Gastrocnemius medialis (tissue), 4 donors: ENCODE data around the gene ITGA11. TPM values are rescaled to one million over a fixed set of nuclear protein-coding genes. Genes with fewer than 3 reads are reported as not detected.

Experiments
- ATAC-seq, 2 donors: fragments of 150-250 bp; one replicate each; pipeline ENCODE4 v1.9.1; 2016
- DNase-seq, 2 donors: peaks; one replicate each; pipeline ENCODE4 v3.0.0-alpha.2; 2019
- H3K27ac ChIP-seq, 4 donors: fragments of 200-600 bp; sonication (generic); 1 replicate in 1 of 4; 2 replicates in 3 of 4; pipeline ENCODE4 v1.5.1; 2016 to 2018; ENCODE audit warnings: mild to moderate bottlenecking in 2 of 4, moderate library complexity in 1 of 4
- H3K27me3 ChIP-seq, 3 donors: fragments of 200-600 bp; sonication (generic) in 2 of 3; 1 replicate in 1 of 3; 2 replicates in 2 of 3; pipeline versions ENCODE4 v1.5.1 to v1.6.0; 2016 to 2019; ENCODE audit warnings: mild to moderate bottlenecking in 1 of 3, moderate library complexity in 1 of 3
- H3K36me3 ChIP-seq, 2 donors: fragments of 200-600 bp; sonication (generic) in 1 of 2; one replicate each; pipeline ENCODE4 v1.5.1; 2017 to 2018
- H3K4me1 ChIP-seq, 2 donors: fragments of 200-600 bp; sonication (generic) in 1 of 2; one replicate each; pipeline ENCODE4 v1.5.1; 2016 to 2017; ENCODE audit warnings: mild to moderate bottlenecking in 2 of 2
- H3K4me3 ChIP-seq, 4 donors: fragments of 200-600 bp; sonication (generic) in 3 of 4; 1 replicate in 1 of 4; 2 replicates in 3 of 4; pipeline ENCODE4 v1.5.1; 2016 to 2019; ENCODE audit warnings: mild to moderate bottlenecking in 2 of 4
- H3K9me3 ChIP-seq, 3 donors: fragments of 200-600 bp; sonication (generic) in 2 of 3; 1 replicate in 1 of 3; 2 replicates in 2 of 3; pipeline ENCODE4 v1.5.1; 2016 to 2019
- POLR2A ChIP-seq, 2 donors: fragments of 450-650 bp; IDR thresholded peaks; one replicate each; pipeline ENCODE4 v1.6.1; 2017; ENCODE audit warnings: antibody characterized with exemption in 2 of 2, mild to moderate bottlenecking in 2 of 2, moderate library complexity in 2 of 2
- in situ Hi-C, 4 donors: fragments of 200-750 bp; cut with MboI; loops; one replicate each; pipeline versions ENCODE4 v1.15.0 to v1.8.0; 2017; ENCODE audit warnings: low sequenced_read_pairs in 4 of 4
- intact Hi-C: fragments of 100-400 bp; cut with DNase I; formaldehyde crosslinking; loops from one replicate; pipeline ENCODE4 v1.15.1; 2023; ENCODE audit warnings: low total_unique reads
- total RNA-seq, 4 donors: library from RNA; depleted of rRNA; stranded (reverse); fragments of >200 nt; gene quantifications; one replicate each; pipeline versions ENCODE4 v1.1.0 to v1.2.3, GENCODE V29; 2016
- TF ChIP-seq, protein P1 (sequence below), 5 experiments: fragments of 450-650 bp in 3 of 5; fragments of 200-600 bp in 2 of 5; sonication (generic) in 2 of 5; IDR thresholded peaks in 4 of 5; conservative IDR thresholded peaks in 1 of 5; 1 replicate in 4 of 5; 2 replicates in 1 of 5; pipeline ENCODE4 v1.5.1; 2016 to 2019; ENCODE audit warnings: antibody characterized with exemption in 5 of 5, mild to moderate bottlenecking in 3 of 5, moderate library complexity in 3 of 5

ITGA11 gene
- total RNA-seq, 4 donors from 2014 or later: 1.5 to 12.0 (median 2.5) TPM

DNA sequence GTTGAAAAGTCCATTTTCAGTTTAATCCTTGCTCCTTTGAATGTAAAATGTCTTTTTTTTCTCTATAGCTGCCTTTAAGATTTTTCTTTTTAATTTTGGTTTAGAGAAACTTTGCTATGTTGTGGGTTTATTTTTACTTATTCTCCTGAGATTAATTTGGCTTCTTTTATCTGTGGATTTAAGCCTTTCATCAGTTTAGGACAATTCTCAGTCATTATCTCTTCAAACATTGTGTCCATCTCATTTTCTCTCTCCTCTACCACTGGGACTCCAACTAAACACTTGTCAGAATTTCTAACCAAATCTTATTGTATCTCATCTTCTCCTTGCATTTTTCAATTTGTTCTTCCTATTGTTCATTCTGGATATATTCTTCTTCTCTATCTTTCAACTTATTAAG is 12.4 kb upstream of the ITGA11 start:
- intact Hi-C loops (no loop called here), in situ Hi-C loops (no loop called here)
- no peaks in the 10 kb centered on the region for H3K4me1 ChIP-seq
- H3K27me3 ChIP-seq: peaks cover 0 to 4% (median 0%) of the 10 kb centered on the region in 3 donors
- ATAC-seq (no peak), DNase-seq (no peak)
- no peak overlapping the region for H3K4me3 ChIP-seq
- H3K9me3 ChIP-seq: no peaks in the 10 kb centered on the region
- H3K27ac ChIP-seq: no peak overlapping the region
- no peaks in the 10 kb centered on the region for H3K36me3 ChIP-seq
- no peak for TF ChIP-seq POLR2A (IDR thresholded peaks at IDR 0.05)
- TF ChIP-seq, protein P1, sequence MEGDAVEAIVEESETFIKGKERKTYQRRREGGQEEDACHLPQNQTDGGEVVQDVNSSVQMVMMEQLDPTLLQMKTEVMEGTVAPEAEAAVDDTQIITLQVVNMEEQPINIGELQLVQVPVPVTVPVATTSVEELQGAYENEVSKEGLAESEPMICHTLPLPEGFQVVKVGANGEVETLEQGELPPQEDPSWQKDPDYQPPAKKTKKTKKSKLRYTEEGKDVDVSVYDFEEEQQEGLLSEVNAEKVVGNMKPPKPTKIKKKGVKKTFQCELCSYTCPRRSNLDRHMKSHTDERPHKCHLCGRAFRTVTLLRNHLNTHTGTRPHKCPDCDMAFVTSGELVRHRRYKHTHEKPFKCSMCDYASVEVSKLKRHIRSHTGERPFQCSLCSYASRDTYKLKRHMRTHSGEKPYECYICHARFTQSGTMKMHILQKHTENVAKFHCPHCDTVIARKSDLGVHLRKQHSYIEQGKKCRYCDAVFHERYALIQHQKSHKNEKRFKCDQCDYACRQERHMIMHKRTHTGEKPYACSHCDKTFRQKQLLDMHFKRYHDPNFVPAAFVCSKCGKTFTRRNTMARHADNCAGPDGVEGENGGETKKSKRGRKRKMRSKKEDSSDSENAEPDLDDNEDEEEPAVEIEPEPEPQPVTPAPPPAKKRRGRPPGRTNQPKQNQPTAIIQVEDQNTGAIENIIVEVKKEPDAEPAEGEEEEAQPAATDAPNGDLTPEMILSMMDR (IDR thresholded peaks at IDR 0.05 in 4 of 5, conservative IDR thresholded peaks at IDR 0.05 in 1 of 5): no peak

DNA sequence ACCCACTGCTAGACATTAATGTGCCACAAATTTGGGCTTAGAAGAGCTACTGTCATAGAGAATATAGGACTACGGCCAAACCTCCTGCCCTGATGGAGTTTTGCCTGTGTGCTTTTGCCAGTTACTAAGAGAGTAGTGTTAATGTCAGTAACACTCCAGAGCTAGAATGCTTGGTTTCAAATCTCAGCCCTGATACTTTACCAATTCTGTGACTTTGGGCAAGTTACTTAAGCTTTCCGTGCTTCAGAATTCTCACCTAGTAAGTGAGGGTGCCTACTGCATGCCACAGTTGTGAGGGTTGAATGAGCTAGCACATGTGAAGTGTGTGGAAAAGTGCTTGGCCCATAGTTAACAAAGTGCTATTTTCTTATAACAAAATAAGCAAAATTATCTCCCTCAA is 10.9 kb upstream of the ITGA11 start:
- Histone ChIP-seq H3K4me3 (no peak overlapping the region), H3K4me1 (no peaks in the 10 kb centered on the region), H3K27ac (no peak overlapping the region), H3K27me3 (peaks cover 0 to 8% (median 0%) of the 10 kb centered on the region in 3 donors), H3K9me3 (no peaks in the 10 kb centered on the region), H3K36me3 (no peaks in the 10 kb centered on the region)
- intact Hi-C loops: no loop called here
- no peak for TF ChIP-seq POLR2A (IDR thresholded peaks at IDR 0.05)
- TF ChIP-seq, protein P1 (IDR thresholded peaks at IDR 0.05 in 4 of 5, conservative IDR thresholded peaks at IDR 0.05 in 1 of 5): no peak
- DNase-seq (no peak), ATAC-seq (no peak)
- in situ Hi-C loops: no loop called here

DNA sequence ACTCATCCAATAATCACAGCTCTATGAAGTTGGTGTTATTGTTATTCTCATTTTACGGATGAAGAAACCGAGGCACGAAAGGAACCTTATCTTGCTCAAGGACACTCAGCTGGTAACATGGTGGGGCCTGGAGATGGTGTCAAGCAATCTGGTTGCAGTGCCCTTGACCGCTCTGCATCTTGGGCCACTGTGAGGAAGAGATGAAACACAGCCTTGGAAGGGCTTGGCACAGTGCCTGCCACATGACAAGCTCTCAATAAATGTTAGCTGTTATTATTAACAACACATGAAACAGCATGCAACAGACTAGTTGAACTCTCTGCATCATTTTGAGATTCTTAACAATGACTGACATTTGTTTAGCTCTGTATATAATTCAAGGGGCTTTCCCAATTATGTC is 10.1 kb upstream of the ITGA11 start:
- no peaks in the 10 kb centered on the region for H3K4me1 ChIP-seq
- intact Hi-C loops (no loop called here), in situ Hi-C loops (no loop called here)
- no peak overlapping the region for H3K4me3 ChIP-seq
- no peaks in the 10 kb centered on the region for H3K9me3 ChIP-seq
- ATAC-seq (no peak), DNase-seq (no peak)
- no peak overlapping the region for H3K27ac ChIP-seq
- peaks cover 0 to 8% (median 0%) of the 10 kb centered on the region in 3 donors for H3K27me3 ChIP-seq
- H3K36me3 ChIP-seq: no peaks in the 10 kb centered on the region
- TF ChIP-seq, protein P1 (IDR thresholded peaks at IDR 0.05 in 4 of 5, conservative IDR thresholded peaks at IDR 0.05 in 1 of 5): no peak

DNA sequence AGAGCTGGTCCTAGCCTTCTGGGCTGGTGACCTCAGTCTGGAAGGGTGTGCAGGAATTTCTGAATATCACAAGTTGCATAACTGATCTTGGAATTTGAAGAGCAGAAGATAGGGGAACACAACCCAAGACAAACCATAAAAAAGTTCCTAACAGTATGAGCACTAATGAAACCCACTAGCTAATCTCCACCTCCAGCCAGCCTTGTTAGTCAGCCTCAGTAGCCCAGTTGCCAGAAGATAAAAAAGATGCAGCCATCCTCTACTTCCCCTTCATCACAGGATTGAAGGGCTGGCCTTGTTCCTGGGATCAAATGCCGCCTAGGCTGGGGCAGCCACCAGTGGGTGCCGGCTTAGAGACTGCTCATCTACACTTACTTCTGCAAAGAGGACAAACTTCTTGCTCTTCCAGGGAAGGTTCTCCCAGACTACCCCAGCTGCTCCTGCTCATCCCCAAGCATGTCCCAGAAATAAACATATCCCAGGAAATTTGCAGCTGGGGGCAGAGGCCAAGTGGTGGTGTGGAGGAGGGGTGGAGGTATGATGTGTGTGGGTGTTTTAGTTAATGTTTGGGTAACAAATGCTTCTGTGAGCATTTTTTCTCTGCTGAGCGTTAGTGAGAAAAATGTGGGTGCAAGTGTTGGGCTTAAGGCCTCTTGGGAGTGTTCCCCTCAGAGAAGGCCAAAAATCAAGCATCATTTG is 9.2 kb upstream of the ITGA11 start:
- in situ Hi-C loops: no loop called here
- H3K36me3 ChIP-seq: no peaks in the 10 kb centered on the region
- TF ChIP-seq POLR2A (IDR thresholded peaks at IDR 0.05): no peak
- TF ChIP-seq, protein P1 (IDR thresholded peaks at IDR 0.05 in 4 of 5, conservative IDR thresholded peaks at IDR 0.05 in 1 of 5): no peak
- DNase-seq: no peak
- peaks cover 0 to 8% (median 0%) of the 10 kb centered on the region in 3 donors for H3K27me3 ChIP-seq
- H3K9me3 ChIP-seq: no peaks in the 10 kb centered on the region
- peak; percentile 47 to 55 for ATAC-seq
- intact Hi-C loops: no loop called here
- no peak overlapping the region for H3K27ac ChIP-seq
- H3K4me3 ChIP-seq: no peak overlapping the region
- no peaks in the 10 kb centered on the region for H3K4me1 ChIP-seq

DNA sequence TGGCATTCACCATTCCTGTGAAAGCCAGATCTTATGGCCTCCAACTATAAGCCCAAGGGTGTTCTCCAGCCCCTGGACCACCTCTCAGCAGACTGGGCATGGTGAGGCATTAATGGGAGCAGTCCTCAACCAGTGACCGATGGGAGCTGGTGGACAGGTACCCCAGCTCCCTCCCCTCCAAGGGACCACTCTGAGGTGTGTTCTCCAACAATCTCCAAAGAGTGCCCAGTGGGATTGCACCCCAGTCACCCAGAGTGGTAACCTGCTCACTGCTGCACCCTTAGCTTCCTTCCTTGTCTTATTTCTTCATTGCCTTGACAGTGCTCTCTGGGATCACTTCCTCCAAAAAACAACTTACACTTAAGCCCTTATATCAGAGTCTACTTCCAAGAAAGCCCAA is 8.2 kb upstream of the ITGA11 start:
- no peak for TF ChIP-seq POLR2A (IDR thresholded peaks at IDR 0.05)
- TF ChIP-seq, protein P1 (IDR thresholded peaks at IDR 0.05 in 4 of 5, conservative IDR thresholded peaks at IDR 0.05 in 1 of 5): no peak
- no peaks in the 10 kb centered on the region for H3K9me3 ChIP-seq
- intact Hi-C loops: no loop called here
- DNase-seq (no peak), ATAC-seq (no peak)
- no peak overlapping the region for H3K4me3 ChIP-seq
- H3K27me3 ChIP-seq: peaks cover 0 to 8% (median 7%) of the 10 kb centered on the region in 3 donors
- in situ Hi-C loops: no loop called here
- H3K4me1 ChIP-seq: no peaks in the 10 kb centered on the region
- H3K36me3 ChIP-seq: no peaks in the 10 kb centered on the region
- H3K27ac ChIP-seq: no peak overlapping the region
